IPS-20b (cell line): ENCODE measurements around the gene OPA3.

ENCODE experiments used
- H3K27ac ChIP-seq: one replicate; pipeline ENCODE4 v1.5.1; 2013; ENCODE audit warnings: low read length
- H3K27me3 ChIP-seq: 2 replicates; pipeline ENCODE4 v1.6.1; 2013; ENCODE audit warnings: mild to moderate bottlenecking, low read length, inconsistent platforms; ENCODE audit not compliant: insufficient read depth
- H3K36me3 ChIP-seq: 2 replicates; pipeline ENCODE4 v1.6.1; 2013; ENCODE audit warnings: low read depth, mild to moderate bottlenecking, inconsistent platforms, low read length, moderate library complexity; ENCODE audit not compliant: insufficient read depth
- H3K4me1 ChIP-seq: 2 replicates; pipeline ENCODE4 v1.6.1; 2013; ENCODE audit warnings: mild to moderate bottlenecking, control low read depth, inconsistent platforms, low read length, moderate library complexity; ENCODE audit not compliant: insufficient read depth
- H3K4me3 ChIP-seq: 2 replicates; pipeline ENCODE4 v1.5.1; 2013; ENCODE audit warnings: mild to moderate bottlenecking, low read length, inconsistent platforms
- H3K9ac ChIP-seq: 2 replicates; pipeline ENCODE4 v1.6.1; 2013; ENCODE audit warnings: low read depth, mild to moderate bottlenecking, inconsistent platforms, low read length, moderate library complexity
- H3K9me3 ChIP-seq: 2 replicates; pipeline ENCODE4 v1.6.1; 2013; ENCODE audit warnings: mild to moderate bottlenecking, low read depth, low read length, inconsistent platforms; ENCODE audit not compliant: insufficient read depth

The OPA3 gene

GRCh38 chr19:45506246-45506988, 78.2 kb downstream of the OPA3 start:
- H3K9ac ChIP-seq, result peak overlapping the region; percentile 96
- H3K4me3 ChIP-seq, result peak overlapping the region; percentile 99
- H3K9me3 ChIP-seq, result no peaks in the 10 kb centered on the region
- peak overlapping the region; percentile 86 for H3K27ac ChIP-seq
- no peaks in the 10 kb centered on the region for H3K27me3 ChIP-seq
- peaks cover 6% of the 10 kb centered on the region; the same call in 1 of the 2 replicates for H3K36me3 ChIP-seq
- H3K4me1 ChIP-seq, result peaks cover 16% of the 10 kb centered on the region

GRCh38 chr19:45505996-45506245, 78.7 kb downstream of the OPA3 start:
- Histone ChIP-seq H3K9ac (peak overlapping the region; percentile 22; the same call in 1 of the 2 replicates), H3K27me3 (0 out of 2 replicates have a peak, but pooled peaks cover 2% of the 10 kb centered on the region), H3K27ac (no peak overlapping the region), H3K4me3 (peak overlapping the region; percentile 99), H3K4me1 (peaks cover 18% of the 10 kb centered on the region), H3K36me3 (peaks cover 2% of the 10 kb centered on the region; the same call in 1 of the 2 replicates), H3K9me3 (no peaks in the 10 kb centered on the region)

- no peak overlapping the region for H3K27ac ChIP-seq
- H3K4me3 ChIP-seq, result no peak overlapping the region
- H3K36me3 ChIP-seq, result no peaks in the 10 kb centered on the region
- no peaks in the 10 kb centered on the region for H3K9me3 ChIP-seq
- H3K9ac ChIP-seq, result no peak overlapping the region
- H3K4me1 ChIP-seq, result peaks cover 19% of the 10 kb centered on the region
- H3K27me3 ChIP-seq, result peaks cover 4% of the 10 kb centered on the region; the same call in 1 of the 2 replicates
These were observed 79.2 kb downstream of the OPA3 start for GRCh38 chr19:45505151-45505995.

GRCh38 chr19:45503909-45504308, 80.7 kb downstream of the OPA3 start:
- Histone ChIP-seq H3K9me3 (no peaks in the 10 kb centered on the region), H3K9ac (no peak overlapping the region), H3K36me3 (no peaks in the 10 kb centered on the region), H3K4me3 (no peak overlapping the region), H3K27ac (no peak overlapping the region), H3K4me1 (peaks cover 12% of the 10 kb centered on the region; the same call in 1 of the 2 replicates), H3K27me3 (peaks cover 19% of the 10 kb centered on the region)

GRCh38 chr19:45502111-45502510, 82.5 kb downstream of the OPA3 start:
- Histone ChIP-seq H3K27ac (no peak overlapping the region), H3K4me1 (peaks cover 16% of the 10 kb centered on the region; the same call in 1 of the 2 replicates), H3K9ac (no peak overlapping the region), H3K36me3 (no peaks in the 10 kb centered on the region), H3K27me3 (peaks cover 35% of the 10 kb centered on the region), H3K9me3 (no peaks in the 10 kb centered on the region), H3K4me3 (no peak overlapping the region)

GRCh38 chr19:45501730-45502014, 82.9 kb downstream of the OPA3 start:
- Histone ChIP-seq H3K27me3 (peaks cover 36% of the 10 kb centered on the region), H3K36me3 (no peaks in the 10 kb centered on the region), H3K9ac (no peak overlapping the region), H3K9me3 (no peaks in the 10 kb centered on the region), H3K4me1 (peaks cover 16% of the 10 kb centered on the region; the same call in 1 of the 2 replicates), H3K4me3 (0 out of 2 replicates have a peak overlapping the region, but pooled peaks have one; percentile 3), H3K27ac (no peak overlapping the region)

GRCh38 chr19:45500918-45501729, 83.5 kb downstream of the OPA3 start:
- Histone ChIP-seq H3K4me3 (0 out of 2 replicates have a peak overlapping the region, but pooled peaks have one; percentile 3), H3K4me1 (peaks cover 16% of the 10 kb centered on the region; the same call in 1 of the 2 replicates), H3K27me3 (peaks cover 37% of the 10 kb centered on the region), H3K27ac (no peak overlapping the region), H3K36me3 (no peaks in the 10 kb centered on the region), H3K9ac (no peak overlapping the region), H3K9me3 (no peaks in the 10 kb centered on the region)

GRCh38 chr19:45499196-45500180, 85.1 kb downstream of the OPA3 start:
- Histone ChIP-seq H3K36me3 (no peaks in the 10 kb centered on the region), H3K4me3 (peak overlapping the region; percentile 54), H3K9me3 (no peaks in the 10 kb centered on the region), H3K4me1 (peaks cover 13% of the 10 kb centered on the region; the same call in 1 of the 2 replicates), H3K27me3 (peaks cover 48% of the 10 kb centered on the region), H3K27ac (no peak overlapping the region), H3K9ac (no peak overlapping the region; the same call in 1 of the 2 replicates)

GRCh38 chr19:45498411-45499195, 86.0 kb downstream of the OPA3 start, which contains the start of gene PPM1N:
TSS of gene PPM1N (plus strand) at chr19:45498443. CDS start at chr19:45498473, 30 bp downstream.
- H3K4me3 ChIP-seq, result peak within 1 kb of the TSS; percentile 75

GRCh38 chr19:45497791-45498190, 86.8 kb downstream of the OPA3 start:
- Histone ChIP-seq H3K9me3 (no peaks in the 10 kb centered on the region), H3K27me3 (peaks cover 48% of the 10 kb centered on the region), H3K4me3 (peak overlapping the region; percentile 28; the same call in 1 of the 2 replicates), H3K27ac (no peak overlapping the region), H3K4me1 (peaks cover 13% of the 10 kb centered on the region; the same call in 1 of the 2 replicates), H3K36me3 (no peaks in the 10 kb centered on the region), H3K9ac (no peak overlapping the region; the same call in 1 of the 2 replicates)

More at GRCh38 chr19:45498411-45499195, 86.0 kb downstream of the OPA3 start, which contains the start of gene PPM1N:
- H3K27ac ChIP-seq, result no peak within 1 kb of the TSS
- no peaks in the 10 kb centered on the region for H3K36me3 ChIP-seq
- peaks cover 48% of the 10 kb centered on the region for H3K27me3 ChIP-seq
- no peaks in the 10 kb centered on the region for H3K9me3 ChIP-seq
- peak within 1 kb of the TSS; percentile 63; the same call in 1 of the 2 replicates for H3K9ac ChIP-seq
- H3K4me1 ChIP-seq, result peaks cover 13% of the 10 kb centered on the region; the same call in 1 of the 2 replicates
